NCI-H345 treated with DMSO at 0.1 percent for 48 hours (cell line): ENCODE results near the gene MLYCD.

Experiments
- DNase-seq: peaks from one replicate; lab custom pipeline; 2025; ENCODE audit not compliant: unreplicated experiment; lab: John Stamatoyannopoulos, UW

Gene MLYCD

DNA sequence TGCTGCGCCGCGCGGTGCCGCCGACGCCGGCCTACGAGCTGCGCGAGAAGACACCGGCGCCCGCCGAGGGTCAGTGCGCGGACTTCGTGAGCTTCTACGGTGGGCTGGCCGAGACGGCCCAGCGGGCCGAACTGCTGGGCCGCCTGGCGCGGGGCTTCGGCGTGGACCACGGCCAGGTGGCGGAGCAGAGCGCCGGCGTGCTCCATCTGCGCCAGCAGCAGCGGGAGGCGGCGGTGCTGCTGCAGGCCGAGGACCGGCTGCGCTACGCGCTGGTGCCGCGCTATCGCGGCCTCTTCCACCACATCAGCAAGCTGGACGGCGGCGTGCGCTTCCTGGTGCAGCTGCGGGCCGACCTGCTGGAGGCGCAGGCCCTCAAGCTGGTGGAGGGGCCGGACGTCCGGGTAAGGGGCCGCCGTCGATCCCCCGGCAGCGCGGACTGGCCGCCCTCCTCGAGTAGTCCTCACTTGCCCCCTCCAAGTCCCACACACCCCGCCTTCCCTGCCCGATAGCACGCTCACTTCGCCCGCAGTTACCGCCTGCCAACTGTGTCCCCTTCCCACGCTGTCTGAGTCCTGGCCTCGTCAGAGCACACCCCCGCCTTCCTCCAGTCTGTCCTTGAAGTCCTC, 470 bp downstream of the MLYCD start:
- no peak for DNase-seq

GRCh38 chr16:83899978-83900377, 1.1 kb downstream of the MLYCD start:
- DNase-seq, result no peak

GRCh38 chr16:83900571-83900970, 1.7 kb downstream of the MLYCD start:
- no peak for DNase-seq

- DNase-seq, result no peak
Observed at GRCh38 chr16:83901101-83901500, 2.2 kb downstream of the MLYCD start.

DNA sequence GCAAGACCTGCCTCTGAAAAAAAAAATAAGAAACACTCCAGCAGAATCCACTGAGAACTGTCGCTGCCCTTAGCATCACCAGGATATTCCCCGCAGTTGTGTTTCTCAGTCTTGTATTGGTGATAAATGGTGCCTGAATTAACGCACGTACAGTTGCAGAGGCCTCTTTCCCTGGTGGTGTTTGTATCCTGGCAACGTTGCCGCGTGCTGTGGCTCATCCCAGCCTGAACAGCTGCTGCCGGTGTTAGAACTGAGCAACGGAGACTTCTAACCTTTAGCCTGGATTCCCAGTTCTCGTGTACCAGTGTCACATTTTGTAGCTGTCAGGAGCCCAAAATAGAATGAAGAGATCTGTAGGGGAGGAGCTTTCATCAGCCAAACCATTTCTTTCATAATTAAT, 4.8 kb downstream of the MLYCD start:
- no peak for DNase-seq

DNA sequence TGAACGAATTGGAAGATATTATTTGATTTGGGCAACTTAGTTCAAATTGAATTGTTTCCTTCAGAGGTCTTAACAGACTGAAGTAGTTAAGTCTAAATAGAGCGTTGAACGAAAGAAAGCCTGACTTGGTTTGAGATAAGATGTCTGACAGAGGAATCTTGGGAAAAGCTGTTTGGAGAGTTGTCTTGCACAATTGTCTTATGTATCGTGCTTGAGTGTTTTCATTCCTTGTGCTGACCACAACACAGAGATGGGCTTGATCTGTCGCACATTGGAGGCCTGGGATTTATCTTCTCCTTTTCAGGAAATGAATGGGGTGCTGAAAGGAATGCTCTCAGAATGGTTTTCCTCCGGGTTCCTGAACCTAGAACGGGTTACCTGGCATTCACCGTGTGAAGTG, 7.8 kb downstream of the MLYCD start:
- DNase-seq, result no peak

DNA sequence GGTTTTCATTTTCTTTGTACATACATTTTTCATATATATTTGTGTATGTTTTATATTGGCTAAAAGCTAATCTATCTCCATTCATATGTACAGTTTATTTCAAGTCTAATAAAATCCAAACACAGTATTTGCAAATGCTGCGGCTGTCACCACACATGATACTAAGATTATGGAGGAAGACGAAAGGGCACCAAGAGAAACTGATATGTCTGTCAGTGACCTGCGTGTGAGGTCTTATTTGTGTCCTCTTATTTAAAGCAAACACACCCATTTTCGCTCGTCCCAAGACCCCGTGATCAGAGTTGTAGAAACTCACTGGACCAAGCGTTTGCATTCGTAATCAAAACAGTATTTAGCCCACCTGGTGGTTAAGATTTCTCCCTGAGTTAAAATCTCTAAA, 8.2 kb downstream of the MLYCD start:
- DNase-seq, result no peak

DNA sequence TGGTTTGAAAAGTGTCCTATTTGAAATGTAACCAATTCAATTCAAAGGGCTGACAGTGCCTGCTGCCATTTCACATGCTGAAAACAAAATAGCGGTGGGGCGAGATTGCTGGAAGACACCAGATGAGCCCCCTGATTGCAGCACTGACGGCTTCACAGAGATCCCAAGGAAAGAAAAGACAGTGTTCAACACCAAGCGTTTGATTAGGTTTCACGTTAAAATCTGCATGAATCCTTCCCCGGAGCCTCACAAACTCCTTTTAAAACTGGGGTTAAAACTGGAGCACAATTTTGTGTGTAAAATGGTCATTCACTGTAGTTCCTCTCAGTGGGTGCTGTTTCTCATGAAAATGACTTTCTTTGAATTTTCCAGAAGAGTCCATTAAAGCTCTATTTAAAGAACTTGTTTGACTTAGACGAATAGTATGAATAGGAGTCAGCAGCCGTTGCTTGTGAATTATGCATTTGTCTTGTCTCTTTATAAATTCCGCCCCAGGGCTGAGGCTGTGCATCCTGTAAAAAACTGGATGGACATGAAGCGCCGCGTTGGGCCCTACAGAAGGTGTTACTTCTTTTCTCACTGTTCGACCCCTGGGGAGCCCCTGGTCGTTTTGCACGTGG, 8.8 kb downstream of the MLYCD start:
- DNase-seq, result no peak

DNA sequence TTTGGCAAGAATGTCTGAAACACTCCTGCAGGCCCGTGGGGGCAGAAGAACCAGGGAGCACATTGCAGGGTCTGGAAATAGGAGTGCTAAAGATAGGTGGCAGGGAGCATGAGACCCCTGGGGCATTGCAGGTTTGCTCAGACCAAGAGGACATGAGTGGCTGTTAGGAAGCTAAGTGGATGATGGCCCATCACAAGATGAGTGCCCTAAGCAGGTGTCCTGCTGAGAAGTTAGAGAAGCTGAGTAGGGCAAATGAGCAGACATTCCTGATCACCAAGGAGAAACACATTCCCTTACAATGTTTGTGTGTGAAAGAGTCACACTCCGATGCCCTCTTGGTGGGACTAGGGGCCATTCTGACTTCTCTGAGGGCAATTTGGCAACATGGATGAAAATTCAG, 9.9 kb downstream of the MLYCD start:
- DNase-seq, result no peak

DNA sequence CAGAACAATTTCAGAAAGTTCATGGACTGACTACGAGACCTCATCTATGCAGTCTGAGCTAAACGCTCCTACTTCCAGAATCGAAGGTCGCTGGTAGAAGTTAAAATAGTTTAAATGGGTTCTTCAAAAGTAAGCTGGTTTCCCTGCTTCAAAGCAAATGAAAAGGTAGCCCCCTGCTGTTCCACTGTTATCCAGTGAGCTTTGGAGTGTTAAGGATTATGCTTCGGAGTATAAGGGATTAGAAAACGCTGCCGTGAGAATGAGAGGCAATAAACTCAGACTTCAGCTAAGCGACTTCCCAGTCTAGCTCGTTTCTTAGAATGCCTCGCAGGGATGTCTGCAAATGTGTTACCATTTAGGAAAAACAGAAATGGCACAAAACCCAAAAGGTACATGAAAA, 12.4 kb downstream of the MLYCD start:
- no peak for DNase-seq

GRCh38 chr16:83912519-83913244, 13.8 kb downstream of the MLYCD start:
- DNase-seq, result no peak

- DNase-seq, result no peak
Observed at GRCh38 chr16:83913245-83913633, 14.3 kb downstream of the MLYCD start.

- no peak for DNase-seq
Observed at GRCh38 chr16:83914091-83914710, 15.3 kb downstream of the MLYCD start.

- no peak for DNase-seq
Observed at GRCh38 chr16:83915081-83915480, 16.2 kb downstream of the MLYCD start.

DNA sequence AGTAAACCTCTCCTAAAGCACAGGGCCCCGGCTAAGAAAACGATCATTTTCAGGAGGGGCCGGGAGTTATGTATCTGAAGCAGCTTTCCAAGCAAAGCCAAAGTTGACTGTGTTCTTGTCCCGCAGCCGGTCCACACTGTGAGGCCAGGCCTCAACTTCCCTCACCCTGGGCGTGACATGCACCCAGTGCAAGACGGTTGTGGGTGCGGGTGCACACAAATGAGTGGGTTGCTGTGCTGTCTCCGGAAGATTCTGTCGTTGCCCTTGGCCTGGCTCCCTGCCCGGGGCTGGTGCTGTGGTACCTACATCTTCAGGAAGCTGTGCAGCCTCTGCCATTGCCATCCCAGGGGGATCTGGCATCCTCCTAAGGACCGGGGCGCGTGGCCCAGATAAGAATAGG, 16.6 kb downstream of the MLYCD start:
- DNase-seq, result no peak

DNA sequence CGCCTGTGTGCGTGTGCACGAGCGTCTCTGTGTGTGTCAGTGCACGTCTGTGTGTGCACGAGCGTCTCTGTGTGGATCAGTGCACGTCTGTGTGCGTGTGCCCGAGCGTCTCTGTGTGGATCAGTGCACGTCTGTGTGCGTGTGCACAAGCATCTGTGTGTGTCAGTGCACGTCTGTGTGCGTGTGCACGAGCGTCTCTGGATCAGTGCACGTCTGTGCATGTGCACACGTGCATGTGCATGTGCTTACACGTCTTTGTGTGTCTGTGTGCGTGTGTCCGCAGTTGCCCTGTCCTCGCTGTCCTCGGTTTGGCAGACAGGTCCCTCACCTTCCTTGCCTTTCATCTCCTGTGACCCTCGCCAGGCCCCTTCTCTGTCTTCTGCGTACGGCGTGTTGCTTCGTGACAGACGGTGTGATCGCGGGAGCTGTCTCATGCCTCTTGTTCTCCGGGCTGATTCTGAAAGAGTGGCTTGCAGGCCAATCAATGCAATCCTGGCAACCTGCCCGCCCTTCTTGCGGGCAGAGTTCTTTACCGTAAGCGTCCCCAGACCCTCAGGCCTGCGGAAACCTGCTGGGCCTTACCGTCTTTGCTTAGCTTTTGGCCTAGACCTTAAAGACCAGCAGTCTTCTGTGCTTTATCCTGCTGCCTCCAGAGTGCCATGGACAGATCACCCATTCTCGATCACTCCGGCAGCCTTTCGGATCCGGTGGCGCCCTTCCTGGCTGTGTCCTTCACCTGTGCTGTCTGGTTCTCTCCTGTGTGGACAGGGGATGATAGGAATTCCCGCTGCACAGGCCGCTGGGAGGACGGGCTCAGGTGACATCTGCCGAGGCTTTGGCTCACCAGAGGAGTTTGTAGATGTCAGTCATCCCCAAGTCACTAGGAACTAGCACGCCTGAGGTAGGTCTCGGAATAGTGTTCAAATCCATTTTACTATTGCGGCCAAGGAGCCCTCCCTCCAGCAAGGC, 18.5 kb downstream of the MLYCD start:
- no peak for DNase-seq

DNA sequence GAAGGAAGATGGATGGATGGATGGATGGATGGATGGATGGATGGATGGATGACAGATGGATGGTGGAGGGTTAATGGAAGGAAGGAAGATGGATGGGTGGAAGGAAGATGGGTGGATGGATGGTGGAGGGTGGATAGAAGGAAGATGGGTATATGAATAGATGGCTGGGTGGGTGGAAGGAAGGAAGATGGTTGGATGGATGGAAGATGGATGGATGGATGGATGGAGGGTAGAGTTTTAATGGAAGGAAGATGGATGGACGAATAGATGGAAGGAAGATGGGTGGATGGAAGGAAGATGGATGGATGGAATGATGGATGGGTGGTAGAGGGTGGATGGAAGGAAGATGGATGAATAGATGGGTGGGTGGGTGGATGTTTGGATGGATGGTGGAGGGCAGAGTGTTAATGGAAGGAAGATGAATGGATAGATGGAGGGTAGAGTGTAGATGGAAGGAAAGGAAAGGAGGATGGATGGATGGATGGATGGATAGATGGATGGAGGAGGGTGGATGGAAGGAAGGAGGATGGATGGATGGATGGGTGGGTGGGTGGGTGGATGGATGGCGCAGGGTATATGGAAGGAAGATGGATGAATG, 22.1 kb downstream of the MLYCD start:
- DNase-seq, result no peak

DNA sequence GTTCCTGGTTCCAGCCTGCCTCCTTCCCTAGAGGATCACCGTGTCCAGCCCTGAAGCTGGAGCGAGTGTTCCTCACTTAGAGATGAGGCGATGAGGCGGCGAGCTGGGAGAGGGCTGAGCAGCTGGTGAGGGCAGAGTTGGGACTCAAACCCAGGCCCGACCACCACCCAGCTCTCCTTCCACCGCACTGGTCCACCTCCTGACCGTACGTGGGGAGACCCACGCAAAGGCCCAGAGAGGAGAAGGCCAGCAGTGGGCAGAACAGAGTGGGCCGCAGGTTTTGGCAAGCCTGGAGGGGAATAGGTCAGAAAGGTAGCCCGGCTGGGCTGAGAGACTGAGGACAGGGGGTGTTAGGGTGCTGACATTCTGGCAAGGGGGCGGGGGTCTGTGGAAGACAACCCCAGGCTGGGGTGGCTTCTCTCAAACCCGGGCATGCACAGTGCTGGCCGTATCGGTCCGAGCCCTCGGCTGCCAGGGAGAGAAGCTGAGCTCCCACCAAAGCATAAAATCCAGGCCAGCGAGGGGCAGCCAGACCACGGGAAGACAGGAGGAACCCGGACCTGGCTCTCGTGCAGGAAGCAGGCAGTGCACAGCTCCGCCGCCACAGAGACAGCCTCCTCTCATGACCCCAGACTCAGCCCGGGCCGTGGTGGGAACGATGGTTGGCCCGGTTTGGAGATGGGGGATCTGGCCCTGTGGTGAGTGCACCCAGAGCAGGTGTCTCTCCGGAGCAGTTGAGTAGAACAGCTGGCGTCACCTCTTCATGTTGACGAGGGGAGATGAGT, 24.9 kb downstream of the MLYCD start:
- DNase-seq, result no peak

- DNase-seq, result no peak
Observed at GRCh38 chr16:83924686-83925085, 25.8 kb downstream of the MLYCD start.
